Lung (tissue), 12 donors: ENCODE measurements around the gene TTC1. TPM values are rescaled to one million over a fixed set of nuclear protein-coding genes. Genes with fewer than 3 reads are reported as not detected.
"Not testable (repeated sequence)": the region's sequence is repeated elsewhere in the genome, so short reads cannot be mapped to it uniquely, and the experiment has no call there.

ENCODE experiments used
- ATAC-seq: fragments of 200-7000 bp; cut with Tn5 transposase; one replicate; pipeline ENCODE4 v1.9.1; 2020; ENCODE audit warnings: moderate number of reproducible peaks; ENCODE audit not compliant: insufficient read depth, low FRiP score
- DNase-seq, 3 donors: peaks; one replicate each; pipeline ENCODE4 v3.0.0-alpha.2; 2013 to 2017
- H3K27ac ChIP-seq, 2 donors: one replicate each; pipeline ENCODE4 v1.5.1; 2013; ENCODE audit warnings: mild to moderate bottlenecking in 2 of 2, moderate library complexity in 2 of 2, control low read depth in 1 of 2, inconsistent platforms in 1 of 2, low read depth in 1 of 2, low read length in 1 of 2
- H3K27me3 ChIP-seq, 3 donors: one replicate each; pipeline ENCODE4 v1.5.1; 2013; ENCODE audit warnings: low read length in 2 of 3; ENCODE audit not compliant: control insufficient read depth in 3 of 3, insufficient read depth in 3 of 3
- H3K36me3 ChIP-seq, 4 donors: one replicate each; pipeline ENCODE4 v1.5.1; 2013; ENCODE audit warnings: low read length in 4 of 4, mild to moderate bottlenecking in 1 of 4, moderate library complexity in 1 of 4; ENCODE audit not compliant: control insufficient read depth in 4 of 4, insufficient read depth in 4 of 4
- H3K4me1 ChIP-seq, 5 donors: one replicate each; pipeline ENCODE4 v1.5.1; 2013; ENCODE audit warnings: low read length in 5 of 5, mild to moderate bottlenecking in 2 of 5, moderate library complexity in 1 of 5; ENCODE audit not compliant: control insufficient read depth in 5 of 5, insufficient read depth in 5 of 5
- H3K4me3 ChIP-seq: one replicate; pipeline ENCODE4 v1.5.1; 2013; ENCODE audit warnings: mild to moderate bottlenecking, control low read depth, moderate library complexity
- H3K9ac ChIP-seq, 2 donors: one replicate each; pipeline ENCODE4 v1.5.1; 2013; ENCODE audit warnings: low read length in 2 of 2, control low read depth in 1 of 2; ENCODE audit not compliant: insufficient read depth in 1 of 2
- H3K9me3 ChIP-seq, 4 donors: one replicate each; pipeline ENCODE4 v1.5.1; 2013; ENCODE audit warnings: low read length in 3 of 4, mild to moderate bottlenecking in 1 of 4, moderate library complexity in 1 of 4; ENCODE audit not compliant: control insufficient read depth in 4 of 4, insufficient read depth in 3 of 4
- CTCF ChIP-seq: IDR thresholded peaks from 2 replicates; pipeline ENCODE4 v1.5.1; 2012; ENCODE audit warnings: mild to moderate bottlenecking; ENCODE audit errors: control extremely low read depth, extremely low read depth
- WGBS, 2 donors: extraction: QIAGEN DNeasy Blood & Tissue Kit; methylation state at CpG; one replicate each; pipeline ENCODE4 v1.1.7; 2013; 5-methylcytosine and 5-hydroxymethylcytosine counted together
- polyA plus RNA-seq, 2 donors: library from polyadenylated mRNA; stranded (reverse); fragments of 200-250 nt; gene quantifications; one replicate each; pipeline ENCODE4 v1.2.1, GENCODE V29; 2013
- total RNA-seq, 2 donors: library from RNA; depleted of rRNA in 1 of 2; stranded (reverse); fragments of >200 nt in 1 of 2; gene quantifications; one replicate each; pipeline ENCODE4 v1.2.1, GENCODE V29; 2014 to 2021
- donor health status: control.
- donor health status: control.
- donor health status: Bipolar disorder and iron deficiency.
- donor health status: healthy.
- donor health status: DM: yes; HTN: yes; CAD: no.

Gene TTC1
- total and polyA plus RNA-seq, 4 donors = 37.3 to 47.5 (median 43.1) TPM

GRCh38 chr5:160060001-160060400 is 51.1 kb downstream of the TTC1 start:
- Histone ChIP-seq H3K9me3 (no peaks in the 10 kb centered on the region), H3K4me1 (peaks cover 0 to 4% (median 0%) of the 10 kb centered on the region in 5 donors), H3K27ac (no peak overlapping the region), H3K27me3 (no peaks in the 10 kb centered on the region), H3K9ac (no peak overlapping the region), H3K36me3 (peaks cover 23 to 31% (median 24%) of the 10 kb centered on the region in 4 donors), H3K4me3 (no peak overlapping the region)
- no peak for TF ChIP-seq CTCF
- DNase-seq (no peak), ATAC-seq (no peak)
- WGBS, 2 donors = 93 to 95% methylated on average over 4 of the region's 4 CpGs

- peaks cover 10 to 36% (median 22%) of the 10 kb centered on the region in 4 donors for H3K36me3 ChIP-seq
- H3K4me3 ChIP-seq = no peak overlapping the region
- peaks cover 0 to 4% (median 0%) of the 10 kb centered on the region in 5 donors for H3K4me1 ChIP-seq
- DNase-seq = no peak
- WGBS, 2 donors = 82 to 96% methylated on average over 3 of the region's 3 CpGs
- no peaks in the 10 kb centered on the region for H3K27me3 ChIP-seq
- no peak overlapping the region for H3K9ac ChIP-seq
- ATAC-seq = no peak
- no peaks in the 10 kb centered on the region for H3K9me3 ChIP-seq
- no peak overlapping the region for H3K27ac ChIP-seq
- TF ChIP-seq CTCF = no peak
Observed at GRCh38 chr5:160061770-160062169, 52.8 kb downstream of the TTC1 start.

- H3K36me3 ChIP-seq = peaks cover 8 to 31% (median 17%) of the 10 kb centered on the region in 4 donors
- ATAC-seq = no peak
- no peaks in the 10 kb centered on the region for H3K27me3 ChIP-seq
- no peak for DNase-seq
- no peaks in the 10 kb centered on the region for H3K9me3 ChIP-seq
- 66 to 71% methylated on average over 1 of the region's 1 CpG for WGBS, 2 donors
- H3K27ac ChIP-seq = no peak overlapping the region
- no peak overlapping the region for H3K4me3 ChIP-seq
- no peak overlapping the region for H3K9ac ChIP-seq
- peaks cover 0 to 4% (median 0%) of the 10 kb centered on the region in 5 donors for H3K4me1 ChIP-seq
- TF ChIP-seq CTCF = no peak
Observed at GRCh38 chr5:160064417-160064810, 55.5 kb downstream of the TTC1 start.

- Histone ChIP-seq H3K4me3 (no peak overlapping the region), H3K27me3 (no peaks in the 10 kb centered on the region), H3K27ac (no peak overlapping the region), H3K4me1 (peaks cover 0 to 4% (median 0%) of the 10 kb centered on the region in 5 donors), H3K9me3 (no peaks in the 10 kb centered on the region), H3K9ac (no peak overlapping the region), H3K36me3 (peaks cover 5 to 31% (median 17%) of the 10 kb centered on the region in 4 donors)
- TF ChIP-seq CTCF = no peak
- ATAC-seq = no peak
- WGBS, 2 donors = 53 to 62% methylated on average over 9 of the region's 9 CpGs
- DNase-seq = peak in 2 of 3 donors; percentile 30 to 61
Observed at GRCh38 chr5:160064995-160065614, 56.2 kb downstream of the TTC1 start.

- not testable (repeated sequence) for ATAC-seq, H3K27me3 ChIP-seq, H3K9me3 ChIP-seq, H3K27ac ChIP-seq, DNase-seq, H3K9ac ChIP-seq, H3K4me3 ChIP-seq
- peaks cover 0 to 10% (median 10%) of the 10 kb centered on the region in 5 donors for H3K4me1 ChIP-seq
- H3K36me3 ChIP-seq = peaks cover 0 to 20% (median 7%) of the 10 kb centered on the region in 4 donors
- 92% methylated on average over 5 of the region's 5 CpGs for WGBS, 2 donors
Observed at GRCh38 chr5:160069120-160069519, 60.2 kb downstream of the TTC1 start.
